Mesenchymal stem cell (in vitro differentiated cells and primary cell): ENCODE measurements around the gene P3H4.
A peak's percentile ranks its signal among the peaks of the same experiment; 100 is the strongest.

Experiments
- DNase-seq: peaks from one replicate; pipeline ENCODE4 v3.0.0-alpha.2; 2013
- H2AFZ ChIP-seq: one replicate; pipeline ENCODE4 v1.6.1; 2013; ENCODE audit warnings: low read depth, mild to moderate bottlenecking, control low read depth, inconsistent platforms, low read length, moderate library complexity
- H2AK5ac ChIP-seq: 2 replicates; pipeline ENCODE4 v1.6.1; 2013; ENCODE audit warnings: low read length, moderate library complexity, mild to moderate bottlenecking, inconsistent platforms; ENCODE audit not compliant: severe bottlenecking
- H2BK120ac ChIP-seq: one replicate; pipeline ENCODE4 v1.6.1; 2013; ENCODE audit warnings: low read depth, mild to moderate bottlenecking, inconsistent platforms, low read length, moderate library complexity
- H2BK12ac ChIP-seq, 2 experiments: one replicate each; pipeline ENCODE4 v1.6.1; 2013; ENCODE audit warnings: inconsistent platforms in 2 of 2, low read length in 2 of 2, mild to moderate bottlenecking in 2 of 2, moderate library complexity in 2 of 2, control low read depth in 1 of 2
- H2BK15ac ChIP-seq: one replicate; pipeline ENCODE4 v1.6.1; 2013; ENCODE audit warnings: mild to moderate bottlenecking, low read depth, inconsistent platforms; ENCODE audit not compliant: poor library complexity, severe bottlenecking
- H2BK5ac ChIP-seq: 2 replicates; pipeline ENCODE4 v1.6.1; 2013; ENCODE audit warnings: low read depth, mild to moderate bottlenecking, low read length, control low read depth, inconsistent platforms; ENCODE audit not compliant: poor library complexity, severe bottlenecking
- H3K14ac ChIP-seq, 2 experiments: one replicate each; pipeline ENCODE4 v1.6.1; 2013; ENCODE audit warnings: inconsistent platforms in 2 of 2, low read length in 2 of 2, control low read depth in 1 of 2, mild to moderate bottlenecking in 1 of 2, moderate library complexity in 1 of 2
- H3K18ac ChIP-seq, 2 experiments: one replicate each; pipeline ENCODE4 v1.6.1; 2013; ENCODE audit warnings: inconsistent platforms in 2 of 2, low read length in 2 of 2, control low read depth in 1 of 2, low read depth in 1 of 2, mild to moderate bottlenecking in 1 of 2
- H3K23ac ChIP-seq, 2 experiments: one replicate each; pipeline ENCODE4 v1.6.1; 2013; ENCODE audit warnings: inconsistent platforms in 2 of 2, low read length in 2 of 2, mild to moderate bottlenecking in 2 of 2, moderate library complexity in 2 of 2, control low read depth in 1 of 2
- H3K27ac ChIP-seq: 2 replicates; pipeline ENCODE4 v1.5.1; 2013; ENCODE audit warnings: mild to moderate bottlenecking, moderate library complexity, low read length, control low read depth, inconsistent platforms; ENCODE audit not compliant: poor library complexity, severe bottlenecking
- H3K27me3 ChIP-seq, 2 experiments: 2 replicates each; pipeline versions ENCODE4 v1.6.1 to v1.7.0; 2013; ENCODE audit warnings: low read length in 2 of 2, mild to moderate bottlenecking in 2 of 2, moderate library complexity in 2 of 2, control low read depth in 1 of 2, inconsistent platforms in 1 of 2; ENCODE audit not compliant: control insufficient read depth in 1 of 2, insufficient read depth in 1 of 2
- H3K36me3 ChIP-seq, 2 experiments: 2 replicates each; pipeline versions ENCODE4 v1.6.1 to v1.7.0; 2013; ENCODE audit warnings: low read length in 2 of 2, control low read depth in 1 of 2, inconsistent platforms in 1 of 2, low read depth in 1 of 2, mild to moderate bottlenecking in 1 of 2; ENCODE audit not compliant: insufficient read depth in 2 of 2, control insufficient read depth in 1 of 2
- H3K4ac ChIP-seq, 2 experiments: one replicate each; pipeline ENCODE4 v1.6.1; 2013; ENCODE audit warnings: inconsistent platforms in 2 of 2, low read length in 2 of 2, mild to moderate bottlenecking in 2 of 2, moderate library complexity in 2 of 2, control low read depth in 1 of 2, low read depth in 1 of 2
- H3K4me1 ChIP-seq: 2 replicates; pipeline ENCODE4 v1.6.1; 2013; ENCODE audit warnings: low read depth, low read length, control low read depth; ENCODE audit not compliant: control insufficient read depth, insufficient read depth
- H3K4me2 ChIP-seq: 2 replicates; pipeline ENCODE4 v1.6.1; 2013; ENCODE audit warnings: low read length, mild to moderate bottlenecking, inconsistent platforms; ENCODE audit not compliant: poor library complexity, severe bottlenecking
- H3K4me3 ChIP-seq, 2 experiments: 2 replicates each; pipeline versions ENCODE4 v1.5.1 to v1.7.0; 2013; ENCODE audit warnings: low read length in 2 of 2, mild to moderate bottlenecking in 2 of 2, control low read depth in 1 of 2, low read depth in 1 of 2; ENCODE audit not compliant: insufficient read depth in 1 of 2
- H3K79me1 ChIP-seq: replicated peaks from 2 replicates; pipeline ENCODE4 v1.6.1; 2013; ENCODE audit warnings: mild to moderate bottlenecking, control low read depth, low read length, inconsistent platforms; ENCODE audit not compliant: poor library complexity, severe bottlenecking
- H3K9ac ChIP-seq: 2 replicates; pipeline ENCODE4 v1.7.0; 2013; ENCODE audit warnings: mild to moderate bottlenecking, low read length, moderate library complexity
- H3K9me3 ChIP-seq: 2 replicates; pipeline ENCODE4 v1.7.0; 2013; ENCODE audit warnings: mild to moderate bottlenecking, low read length; ENCODE audit not compliant: control insufficient read depth
- H4K8ac ChIP-seq: one replicate; pipeline ENCODE4 v1.6.1; 2013; ENCODE audit warnings: inconsistent platforms, mild to moderate bottlenecking, low read length, moderate library complexity
- H4K91ac ChIP-seq: one replicate; pipeline ENCODE4 v1.6.1; 2013; ENCODE audit warnings: mild to moderate bottlenecking, low read length, inconsistent platforms
- WGBS: methylation state at CpG from one replicate; pipeline ENCODE4 v1.1.7; 2013; ENCODE audit warnings: mixed read lengths; 5-methylcytosine and 5-hydroxymethylcytosine counted together

Gene P3H4

GRCh38 chr17:41810659-41811548 lies 845 bp downstream of the P3H4 start:
- WGBS: 35% methylated on average over 41 of the region's 58 CpGs
- peak overlapping the region; percentile 46 for H2BK5ac ChIP-seq
- peak overlapping the region; percentile 37 to 56 for H2BK12ac ChIP-seq
- DNase-seq: peak; percentile 35
- H3K14ac ChIP-seq: peak overlapping the region in 1 of 2 experiments; percentile 91
- H3K9me3 ChIP-seq: no peaks in the 10 kb centered on the region
- H4K91ac ChIP-seq: peak overlapping the region; percentile 77
- H3K18ac ChIP-seq: peak overlapping the region; percentile 96 to 99
- H3K79me1 ChIP-seq: peaks cover 24% of the 10 kb centered on the region
- H2BK120ac ChIP-seq: no peak overlapping the region
- H4K8ac ChIP-seq: peak overlapping the region; percentile 87
- H3K4ac ChIP-seq: peak overlapping the region; percentile 82 to 86
- H3K9ac ChIP-seq: peak overlapping the region; percentile 95
- H2BK15ac ChIP-seq: peak overlapping the region; percentile 63
- peak overlapping the region; percentile 84 for H3K4me2 ChIP-seq
- H2AFZ ChIP-seq: peak overlapping the region; percentile 20
- peak overlapping the region; percentile 58 for H3K27ac ChIP-seq
- peaks cover 39% of the 10 kb centered on the region for H3K4me1 ChIP-seq
- H3K36me3 ChIP-seq: peaks cover 31 to 37% of the 10 kb centered on the region in 2 experiments
- peak overlapping the region in 1 of 2 experiments; percentile 20 for H3K23ac ChIP-seq
- peak overlapping the region; percentile 18 for H2AK5ac ChIP-seq
- H3K4me3 ChIP-seq: peak overlapping the region; percentile 87 to 97
- no peaks in the 10 kb centered on the region for H3K27me3 ChIP-seq

GRCh38 chr17:41806685-41807445 lies 4.9 kb downstream of the P3H4 start:
- no peak overlapping the region for H2BK5ac ChIP-seq
- H4K91ac ChIP-seq: peak overlapping the region; percentile 48
- no peak overlapping the region for H3K14ac ChIP-seq
- 96% methylated on average over 8 of the region's 8 CpGs for WGBS
- DNase-seq: no peak
- peaks cover 27% of the 10 kb centered on the region for H3K79me1 ChIP-seq
- no peak overlapping the region for H3K4me2 ChIP-seq
- no peak overlapping the region for H2AFZ ChIP-seq
- no peak overlapping the region for H2BK12ac ChIP-seq
- no peaks in the 10 kb centered on the region for H3K27me3 ChIP-seq
- H3K4me3 ChIP-seq: no peak overlapping the region
- H3K9ac ChIP-seq: no peak overlapping the region
- H3K36me3 ChIP-seq: peaks cover 43 to 66% of the 10 kb centered on the region in 2 experiments
- no peaks in the 10 kb centered on the region for H3K9me3 ChIP-seq
- no peak overlapping the region for H2BK120ac ChIP-seq
- peaks cover 30% of the 10 kb centered on the region for H3K4me1 ChIP-seq
- no peak overlapping the region for H3K18ac ChIP-seq
- H3K23ac ChIP-seq: no peak overlapping the region
- no peak overlapping the region for H2AK5ac ChIP-seq
- peak overlapping the region; percentile 29 for H4K8ac ChIP-seq
- no peak overlapping the region for H2BK15ac ChIP-seq
- no peak overlapping the region for H3K4ac ChIP-seq
- no peak overlapping the region for H3K27ac ChIP-seq

- H3K27me3 ChIP-seq: no peaks in the 10 kb centered on the region
- no peak overlapping the region for H3K23ac ChIP-seq
- H3K4me3 ChIP-seq: no peak overlapping the region
- no peak overlapping the region for H2BK120ac ChIP-seq
- no peak overlapping the region for H2AK5ac ChIP-seq
- no peak overlapping the region for H3K27ac ChIP-seq
- peak overlapping the region in 1 of 2 experiments; percentile 49 for H2BK12ac ChIP-seq
- no peak overlapping the region for H3K9ac ChIP-seq
- no peak overlapping the region for H2BK15ac ChIP-seq
- peak overlapping the region in 1 of 2 experiments; percentile 63 for H3K14ac ChIP-seq
- H2AFZ ChIP-seq: no peak overlapping the region
- no peak overlapping the region for H3K4ac ChIP-seq
- H4K91ac ChIP-seq: no peak overlapping the region
- DNase-seq: no peak
- 85% methylated on average over 24 of the region's 24 CpGs for WGBS
- peaks cover 25% of the 10 kb centered on the region for H3K4me1 ChIP-seq
- no peak overlapping the region for H2BK5ac ChIP-seq
- H3K18ac ChIP-seq: no peak overlapping the region
- H4K8ac ChIP-seq: no peak overlapping the region
- H3K4me2 ChIP-seq: no peak overlapping the region
- H3K9me3 ChIP-seq: no peaks in the 10 kb centered on the region
- H3K79me1 ChIP-seq: peaks cover 12% of the 10 kb centered on the region
- H3K36me3 ChIP-seq: peaks cover 31 to 53% of the 10 kb centered on the region in 2 experiments
These were observed 8.4 kb downstream of the P3H4 start for GRCh38 chr17:41803049-41804020.
